Measurements from ENCODE around the gene RASGRF2. TPM values are rescaled to one million over a fixed set of nuclear protein-coding genes. Genes with fewer than 3 reads are reported as not detected.
A peak's percentile ranks its signal among the peaks of the same experiment; 100 is the strongest.

RASGRF2 gene
- total and polyA plus RNA-seq, 3 experiments from 2014 or later: 11.1 to 13.5 (median 13.4) TPM

DNA sequence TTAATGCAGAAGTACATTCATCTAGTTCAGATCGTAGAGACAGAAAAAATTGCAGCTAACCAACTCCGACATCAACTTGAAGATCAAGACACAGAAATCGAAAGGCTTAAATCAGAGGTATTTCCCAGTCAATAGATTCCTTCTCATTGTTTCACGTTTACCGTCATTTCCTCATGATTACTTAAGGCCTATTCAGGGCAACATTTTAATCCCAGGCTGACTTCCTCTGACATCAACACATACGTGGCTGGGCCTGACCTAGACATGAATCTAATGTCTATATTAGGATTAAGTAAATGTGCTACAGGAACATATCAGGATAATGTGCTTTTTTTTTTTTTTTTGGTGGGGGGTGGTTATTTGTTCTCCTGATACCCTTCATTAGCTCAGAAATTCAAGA, 107.9 kb downstream of the RASGRF2 start:
- Mint-ChIP-seq H3K27ac (peak overlapping the region in 2 of 8 donors; percentile 32 to 39), H3K36me3 (peaks cover 17 to 59% (median 18%) of the 10 kb centered on the region in 3 donors), H3K4me1 (peaks cover 5 to 8% (median 8%) of the 10 kb centered on the region in 3 donors), H3K4me3 (no peak overlapping the region), H3K9me3 (no peaks in the 10 kb centered on the region), H3K27me3 (peaks cover 0 to 3% of the 10 kb centered on the region in 2 donors)
- no peaks in the 10 kb centered on the region for H3K9me3 ChIP-seq (ENCODE audit: low read length)
- H3K27me3 ChIP-seq (ENCODE audit: insufficient read depth, low read length, poor library complexity, severe bottlenecking): no peaks in the 10 kb centered on the region
- peaks cover 11% of the 10 kb centered on the region for H3K36me3 ChIP-seq (ENCODE audit: insufficient read depth, low read length)
- H3K27ac ChIP-seq (ENCODE audit: low read depth, low read length): no peak overlapping the region
- DNase-seq: no peak
- CTCF ChIA-PET: no interaction called here
- POLR2A ChIA-PET: no interaction called here
- H3K4me1 ChIP-seq (ENCODE audit: insufficient read depth, low read length): no peaks in the 10 kb centered on the region
- H3K4me3 ChIP-seq (ENCODE audit: low read length): no peak overlapping the region

DNA sequence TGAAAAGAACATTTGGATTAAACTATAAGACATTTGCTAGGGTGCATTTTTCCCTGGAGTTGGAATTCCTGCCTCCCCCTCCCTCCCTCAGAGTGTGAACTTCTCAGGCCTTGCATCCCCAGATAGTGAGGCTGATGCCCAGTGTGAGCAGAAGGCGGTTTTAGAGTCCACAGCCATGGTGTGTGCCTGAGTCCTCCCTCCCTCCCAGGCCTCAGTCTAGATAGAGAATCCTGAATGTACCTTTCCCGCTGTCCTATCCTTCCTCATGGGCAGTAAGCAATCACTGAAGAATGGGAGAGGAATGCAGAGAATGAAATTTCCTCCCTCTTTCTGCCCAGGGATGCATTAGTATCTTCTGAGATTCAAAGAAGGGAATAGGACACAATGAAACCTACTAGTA, 108.5 kb downstream of the RASGRF2 start:
- H3K27me3 Mint-ChIP-seq: peaks cover 0 to 3% of the 10 kb centered on the region in 2 donors
- POLR2A ChIA-PET: no interaction called here

DNA sequence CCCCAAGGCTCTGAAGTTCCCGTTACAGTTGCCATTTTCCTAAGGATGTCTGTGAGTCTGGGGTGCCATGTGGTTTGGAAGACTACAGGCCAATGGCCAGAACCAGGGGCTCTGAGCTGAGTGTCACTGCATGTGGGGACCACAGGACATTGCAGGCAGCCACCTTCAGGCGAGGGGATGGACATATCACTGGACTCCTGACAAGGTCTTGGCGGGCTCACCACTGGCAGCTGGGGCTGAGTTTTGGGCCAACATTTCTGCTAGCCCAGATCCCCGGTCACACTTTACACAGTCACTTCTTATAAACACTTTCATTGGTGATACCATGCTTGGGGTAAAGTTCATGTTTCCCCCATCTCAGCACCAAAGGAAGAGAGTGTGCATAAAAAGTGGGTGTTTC, 109.8 kb downstream of the RASGRF2 start:
- H3K4me3 ChIP-seq (ENCODE audit: low read length): no peak overlapping the region
- H3K36me3 ChIP-seq (ENCODE audit: insufficient read depth, low read length): peaks cover 19% of the 10 kb centered on the region
- H3K27ac Mint-ChIP-seq: no peak overlapping the region
- H3K27me3 Mint-ChIP-seq: peaks cover 0 to 3% of the 10 kb centered on the region in 2 donors
- DNase-seq: no peak
- no peaks in the 10 kb centered on the region for H3K27me3 ChIP-seq (ENCODE audit: insufficient read depth, low read length, poor library complexity, severe bottlenecking)
- no peak overlapping the region for H3K4me3 Mint-ChIP-seq
- H3K4me1 ChIP-seq (ENCODE audit: insufficient read depth, low read length): no peaks in the 10 kb centered on the region
- H3K4me1 Mint-ChIP-seq: peaks cover 2 to 5% (median 5%) of the 10 kb centered on the region in 3 donors
- H3K9me3 ChIP-seq (ENCODE audit: low read length): no peaks in the 10 kb centered on the region
- POLR2A ChIA-PET: no interaction called here
- no peaks in the 10 kb centered on the region for H3K9me3 Mint-ChIP-seq
- peaks cover 13 to 49% (median 15%) of the 10 kb centered on the region in 3 donors for H3K36me3 Mint-ChIP-seq
- no peak overlapping the region for H3K27ac ChIP-seq (ENCODE audit: low read depth, low read length)
- CTCF ChIA-PET: no interaction called here

More for the DNA sequence above, 108.5 kb downstream of the RASGRF2 start:
- Histone ChIP-seq H3K27ac (ENCODE audit: low read depth, low read length) (no peak overlapping the region), H3K27me3 (ENCODE audit: insufficient read depth, low read length, poor library complexity, severe bottlenecking) (no peaks in the 10 kb centered on the region), H3K4me1 (ENCODE audit: insufficient read depth, low read length) (no peaks in the 10 kb centered on the region), H3K9me3 (ENCODE audit: low read length) (no peaks in the 10 kb centered on the region), H3K4me3 (ENCODE audit: low read length) (no peak overlapping the region), H3K36me3 (ENCODE audit: insufficient read depth, low read length) (peaks cover 11% of the 10 kb centered on the region)
- peak overlapping the region in 2 of 8 donors; percentile 64 to 93 for H3K27ac Mint-ChIP-seq
- peaks cover 5 to 8% (median 8%) of the 10 kb centered on the region in 3 donors for H3K4me1 Mint-ChIP-seq
- no peak for DNase-seq
- peaks cover 19 to 62% (median 20%) of the 10 kb centered on the region in 3 donors for H3K36me3 Mint-ChIP-seq
- CTCF ChIA-PET: no interaction called here
- no peak overlapping the region for H3K4me3 Mint-ChIP-seq
- H3K9me3 Mint-ChIP-seq: no peaks in the 10 kb centered on the region

DNA sequence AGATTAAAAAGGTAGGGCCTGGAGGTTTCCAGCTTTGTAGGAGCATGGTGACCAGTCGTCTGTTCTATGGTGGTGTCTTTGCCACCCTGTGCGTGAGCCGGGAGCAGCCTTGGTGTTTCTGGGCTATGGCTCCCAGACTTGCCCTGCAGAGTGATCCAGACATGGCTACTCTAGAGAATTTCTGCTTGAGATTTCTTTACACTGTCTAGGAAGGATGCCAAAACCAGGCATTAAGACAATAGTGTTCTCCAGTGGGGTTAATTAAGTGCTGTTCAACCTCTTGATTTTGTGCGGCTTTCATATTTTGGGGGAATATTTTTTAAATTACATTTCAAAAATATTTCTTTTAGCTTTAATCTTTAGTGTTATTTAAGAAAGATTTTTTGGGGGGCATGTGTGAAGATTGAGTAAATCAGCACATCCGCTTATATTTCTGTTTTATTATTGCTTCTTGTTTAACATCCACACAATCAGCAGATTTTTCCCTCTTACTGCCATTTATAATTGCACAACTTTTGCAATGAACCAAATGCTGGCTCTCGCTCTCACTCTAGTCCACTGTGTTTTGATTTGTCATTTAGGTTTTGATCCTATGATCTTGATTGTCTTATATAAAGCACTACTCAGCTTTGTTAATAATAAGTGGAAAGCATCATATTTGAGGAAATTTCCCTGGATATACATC, 110.5 kb downstream of the RASGRF2 start:
- peaks cover 0 to under 1% (median 0%) of the 10 kb centered on the region in 3 donors for H3K4me1 Mint-ChIP-seq
- POLR2A ChIA-PET: no interaction called here

DNA sequence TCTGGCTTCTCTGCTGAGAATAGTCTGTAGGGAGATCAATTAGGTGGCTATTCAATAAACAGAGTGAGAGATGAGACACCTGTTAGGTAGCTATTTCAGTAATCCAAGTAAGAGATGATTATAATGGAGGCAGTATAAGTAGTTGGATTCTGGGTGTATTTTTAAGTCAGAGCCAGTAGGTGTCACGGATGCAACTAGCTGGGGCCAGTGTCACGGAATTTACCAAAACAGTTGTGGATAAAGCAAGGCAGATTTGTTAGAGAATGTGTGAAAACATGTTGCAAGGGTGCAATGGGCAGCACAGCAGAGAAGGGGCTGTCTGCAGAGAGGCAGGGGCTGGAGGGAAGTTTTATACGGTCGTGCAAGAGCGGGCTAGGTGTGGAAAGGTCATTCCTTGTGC, 114.9 kb downstream of the RASGRF2 start:
- Histone ChIP-seq H3K4me3 (ENCODE audit: low read length) (no peak overlapping the region), H3K9me3 (ENCODE audit: low read length) (no peaks in the 10 kb centered on the region), H3K36me3 (ENCODE audit: insufficient read depth, low read length) (peaks cover 9% of the 10 kb centered on the region), H3K27me3 (ENCODE audit: insufficient read depth, low read length, poor library complexity, severe bottlenecking) (no peaks in the 10 kb centered on the region), H3K27ac (ENCODE audit: low read depth, low read length) (no peak overlapping the region), H3K4me1 (ENCODE audit: insufficient read depth, low read length) (no peaks in the 10 kb centered on the region)
- H3K4me1 Mint-ChIP-seq: no peaks in the 10 kb centered on the region
- H3K36me3 Mint-ChIP-seq: peaks cover 15 to 37% (median 22%) of the 10 kb centered on the region in 3 donors
- no peak overlapping the region for H3K27ac Mint-ChIP-seq
- ChIA-PET POLR2A (no interaction called here), CTCF (no interaction called here)
- H3K9me3 Mint-ChIP-seq: peaks cover 0 to 10% (median 8%) of the 10 kb centered on the region in 5 donors
- H3K27me3 Mint-ChIP-seq: peaks cover 0 to 2% of the 10 kb centered on the region in 2 donors
- no peak for DNase-seq
- H3K4me3 Mint-ChIP-seq: no peak overlapping the region

More for the DNA sequence above, 110.5 kb downstream of the RASGRF2 start:
- H3K27me3 Mint-ChIP-seq: peaks cover 0 to 3% of the 10 kb centered on the region in 2 donors
- H3K4me3 Mint-ChIP-seq: no peak overlapping the region
- Histone ChIP-seq H3K4me1 (ENCODE audit: insufficient read depth, low read length) (no peaks in the 10 kb centered on the region), H3K27me3 (ENCODE audit: insufficient read depth, low read length, poor library complexity, severe bottlenecking) (no peaks in the 10 kb centered on the region), H3K36me3 (ENCODE audit: insufficient read depth, low read length) (peaks cover 20% of the 10 kb centered on the region), H3K27ac (ENCODE audit: low read depth, low read length) (no peak overlapping the region), H3K4me3 (ENCODE audit: low read length) (no peak overlapping the region), H3K9me3 (ENCODE audit: low read length) (no peaks in the 10 kb centered on the region)
- no peaks in the 10 kb centered on the region for H3K9me3 Mint-ChIP-seq
- H3K36me3 Mint-ChIP-seq: peaks cover 8 to 44% (median 15%) of the 10 kb centered on the region in 3 donors
- CTCF ChIA-PET: no interaction called here
- peak overlapping the region in 1 of 8 donors; percentile 45 for H3K27ac Mint-ChIP-seq
- no peak for DNase-seq

DNA sequence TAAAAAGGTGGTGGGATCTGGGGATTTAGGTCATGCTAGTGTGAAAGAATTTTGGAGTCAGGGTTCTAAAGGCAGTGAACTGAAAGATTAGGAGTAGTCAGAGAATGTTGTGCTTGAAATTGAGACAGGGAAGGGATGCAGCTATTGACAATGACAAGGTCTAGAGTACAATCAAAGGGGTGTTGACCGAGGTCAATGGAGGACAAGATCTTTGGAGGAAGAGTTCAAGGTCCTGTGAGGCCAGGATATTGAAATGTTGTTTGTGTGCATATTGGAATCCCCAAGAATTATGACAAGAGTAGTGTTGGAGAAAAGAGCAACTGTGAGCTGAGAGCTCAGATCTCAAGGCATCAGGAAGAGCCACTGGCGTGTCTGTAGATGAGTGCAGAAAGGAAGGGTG, 116.9 kb downstream of the RASGRF2 start:
- Mint-ChIP-seq H3K4me1 (no peaks in the 10 kb centered on the region), H3K4me3 (no peak overlapping the region), H3K27me3 (peaks cover 0 to 2% of the 10 kb centered on the region in 2 donors), H3K9me3 (peaks cover 0 to 10% (median 8%) of the 10 kb centered on the region in 5 donors), H3K36me3 (peaks cover 17 to 47% (median 27%) of the 10 kb centered on the region in 3 donors), H3K27ac (no peak overlapping the region)
- Histone ChIP-seq H3K4me3 (ENCODE audit: low read length) (no peak overlapping the region), H3K9me3 (ENCODE audit: low read length) (no peaks in the 10 kb centered on the region), H3K4me1 (ENCODE audit: insufficient read depth, low read length) (no peaks in the 10 kb centered on the region), H3K36me3 (ENCODE audit: insufficient read depth, low read length) (peaks cover 16% of the 10 kb centered on the region), H3K27me3 (ENCODE audit: insufficient read depth, low read length, poor library complexity, severe bottlenecking) (no peaks in the 10 kb centered on the region), H3K27ac (ENCODE audit: low read depth, low read length) (no peak overlapping the region)
- CTCF ChIA-PET: interaction anchor here (0.9 to 1.3 kb wide), 2 partner anchors 8 to 13 kb away, joined by 3 to 4 read pairs; no protein-coding TSS in a partner anchor
- POLR2A ChIA-PET: no interaction called here
- DNase-seq: no peak

DNA sequence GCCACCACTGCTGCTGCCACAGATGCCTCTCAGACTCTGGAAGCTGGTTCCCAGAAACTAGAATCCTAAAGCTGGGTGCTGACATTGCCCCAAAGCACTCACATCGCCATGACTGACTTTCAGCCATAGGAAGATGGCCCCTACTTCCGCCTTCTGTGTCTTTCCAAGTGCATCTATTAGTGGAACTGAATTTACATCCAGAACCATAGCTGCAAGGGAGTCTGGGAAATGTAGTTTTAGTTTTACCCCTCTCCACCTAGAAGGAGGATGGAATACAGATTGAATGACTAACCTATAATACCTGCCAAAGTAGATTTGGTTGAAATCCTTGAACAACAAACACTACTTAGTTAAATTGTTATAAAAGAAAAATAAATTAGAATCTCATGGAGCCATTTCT, 118.8 kb downstream of the RASGRF2 start:
- Histone ChIP-seq H3K27me3 (ENCODE audit: insufficient read depth, low read length, poor library complexity, severe bottlenecking) (no peaks in the 10 kb centered on the region), H3K36me3 (ENCODE audit: insufficient read depth, low read length) (peaks cover 16% of the 10 kb centered on the region), H3K4me3 (ENCODE audit: low read length) (no peak overlapping the region), H3K4me1 (ENCODE audit: insufficient read depth, low read length) (no peaks in the 10 kb centered on the region), H3K9me3 (ENCODE audit: low read length) (no peaks in the 10 kb centered on the region), H3K27ac (ENCODE audit: low read depth, low read length) (no peak overlapping the region)
- H3K4me1 Mint-ChIP-seq: peaks cover 3% of the 10 kb centered on the region in 3 donors
- DNase-seq: no peak
- POLR2A ChIA-PET: no interaction called here
- no peak overlapping the region for H3K27ac Mint-ChIP-seq
- peaks cover 0 to 10% (median 8%) of the 10 kb centered on the region in 5 donors for H3K9me3 Mint-ChIP-seq
- CTCF ChIA-PET: no interaction called here
- peaks cover 18 to 50% (median 24%) of the 10 kb centered on the region in 3 donors for H3K36me3 Mint-ChIP-seq
- H3K4me3 Mint-ChIP-seq: no peak overlapping the region
- peaks cover 0 to 2% of the 10 kb centered on the region in 2 donors for H3K27me3 Mint-ChIP-seq

DNA sequence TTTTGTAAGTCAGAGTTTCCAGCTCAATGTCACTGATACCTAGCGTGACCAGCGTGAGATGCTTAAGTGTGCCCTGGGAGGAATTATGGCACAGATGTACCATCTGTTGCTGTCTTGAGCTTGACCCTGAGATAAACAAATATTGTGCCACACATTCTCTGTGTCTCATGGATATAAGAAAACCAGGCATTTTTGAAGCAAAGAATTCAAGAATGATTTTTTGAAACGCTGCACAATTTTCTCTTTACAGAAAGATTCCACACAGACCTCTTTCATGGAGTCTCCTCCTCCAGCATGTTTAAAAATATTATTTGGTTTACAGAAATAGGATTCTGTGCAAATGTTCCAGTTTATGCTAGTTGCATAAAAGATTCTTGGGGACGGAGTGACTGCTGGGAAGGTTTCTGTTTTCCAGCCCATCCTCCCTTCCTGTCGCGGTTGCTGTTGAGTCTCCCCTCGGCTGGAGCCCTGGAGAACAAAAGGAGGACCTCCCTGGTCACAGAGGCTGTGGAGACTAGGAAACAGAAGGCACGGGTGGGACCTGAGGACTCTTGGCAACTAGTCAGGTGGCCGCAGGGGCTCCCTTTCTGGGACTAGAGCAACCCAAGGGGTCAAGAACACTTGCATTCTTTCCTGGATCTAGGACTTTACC, 120.8 kb downstream of the RASGRF2 start:
- H3K9me3 ChIP-seq (ENCODE audit: low read length): no peaks in the 10 kb centered on the region
- no peaks in the 10 kb centered on the region for H3K4me1 ChIP-seq (ENCODE audit: insufficient read depth, low read length)
- peak overlapping the region in 1 of 8 donors; percentile 39 for H3K27ac Mint-ChIP-seq
- H3K27ac ChIP-seq (ENCODE audit: low read depth, low read length): no peak overlapping the region
- ChIA-PET CTCF (no interaction called here), POLR2A (no interaction called here)
- peaks cover 7% of the 10 kb centered on the region for H3K36me3 ChIP-seq (ENCODE audit: insufficient read depth, low read length)
- H3K4me1 Mint-ChIP-seq: peaks cover 3% of the 10 kb centered on the region in 3 donors
- no peak overlapping the region for H3K4me3 ChIP-seq (ENCODE audit: low read length)
- no peak for DNase-seq
- H3K9me3 Mint-ChIP-seq: peaks cover 0 to 10% (median 8%) of the 10 kb centered on the region in 5 donors
- H3K36me3 Mint-ChIP-seq: peaks cover 21 to 68% (median 24%) of the 10 kb centered on the region in 3 donors
- no peak overlapping the region for H3K4me3 Mint-ChIP-seq
- H3K27me3 Mint-ChIP-seq: peaks cover 0 to 3% of the 10 kb centered on the region in 2 donors
- no peaks in the 10 kb centered on the region for H3K27me3 ChIP-seq (ENCODE audit: insufficient read depth, low read length, poor library complexity, severe bottlenecking)

Measured in CD8-positive, alpha-beta memory T cell (primary cell).